Esophagus squamous epithelium (tissue), 4 donors: Measurements from ENCODE around the gene YEATS2.

Experiments
- POLR2A ChIP-seq, 4 donors: fragments of 450-650 bp; IDR thresholded peaks; one replicate each; pipeline ENCODE4 v1.6.1; 2017; ENCODE audit warnings: antibody characterized with exemption in 4 of 4, mild to moderate bottlenecking in 4 of 4, moderate library complexity in 3 of 4
- TF ChIP-seq, protein P1 (sequence below), 6 experiments: fragments of 450-650 bp in 4 of 6; fragments of 200-600 bp in 2 of 6; sonication (generic) in 2 of 6; IDR thresholded peaks; one replicate each; pipeline ENCODE4 v1.5.1; 2016 to 2019; ENCODE audit warnings: antibody characterized with exemption in 6 of 6, mild to moderate bottlenecking in 4 of 6, moderate library complexity in 4 of 6

DNA sequence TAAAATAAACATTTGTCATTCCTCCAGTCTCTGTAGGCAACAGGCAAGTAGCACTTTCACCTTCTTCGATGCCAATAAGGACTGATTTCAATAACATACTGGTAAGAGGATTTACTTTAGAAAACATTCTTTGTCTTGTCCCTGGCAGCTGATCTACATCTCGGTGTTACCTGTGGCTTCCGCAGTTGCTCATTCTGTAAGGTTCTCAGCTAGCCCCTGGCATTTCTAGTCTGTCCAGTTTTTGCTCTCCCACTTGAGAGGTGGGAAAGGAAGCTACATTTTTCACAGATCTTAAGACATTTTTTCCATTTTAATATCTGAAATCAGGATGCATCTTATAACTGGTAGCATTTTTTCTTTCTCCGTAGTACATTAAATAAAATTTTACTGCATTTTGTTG is 147.5 kb downstream of the YEATS2 start:
- TF ChIP-seq, protein P1, sequence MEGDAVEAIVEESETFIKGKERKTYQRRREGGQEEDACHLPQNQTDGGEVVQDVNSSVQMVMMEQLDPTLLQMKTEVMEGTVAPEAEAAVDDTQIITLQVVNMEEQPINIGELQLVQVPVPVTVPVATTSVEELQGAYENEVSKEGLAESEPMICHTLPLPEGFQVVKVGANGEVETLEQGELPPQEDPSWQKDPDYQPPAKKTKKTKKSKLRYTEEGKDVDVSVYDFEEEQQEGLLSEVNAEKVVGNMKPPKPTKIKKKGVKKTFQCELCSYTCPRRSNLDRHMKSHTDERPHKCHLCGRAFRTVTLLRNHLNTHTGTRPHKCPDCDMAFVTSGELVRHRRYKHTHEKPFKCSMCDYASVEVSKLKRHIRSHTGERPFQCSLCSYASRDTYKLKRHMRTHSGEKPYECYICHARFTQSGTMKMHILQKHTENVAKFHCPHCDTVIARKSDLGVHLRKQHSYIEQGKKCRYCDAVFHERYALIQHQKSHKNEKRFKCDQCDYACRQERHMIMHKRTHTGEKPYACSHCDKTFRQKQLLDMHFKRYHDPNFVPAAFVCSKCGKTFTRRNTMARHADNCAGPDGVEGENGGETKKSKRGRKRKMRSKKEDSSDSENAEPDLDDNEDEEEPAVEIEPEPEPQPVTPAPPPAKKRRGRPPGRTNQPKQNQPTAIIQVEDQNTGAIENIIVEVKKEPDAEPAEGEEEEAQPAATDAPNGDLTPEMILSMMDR (IDR thresholded peaks at IDR 0.05), result no peak
- no peak for TF ChIP-seq POLR2A (IDR thresholded peaks at IDR 0.05)
